ENCODE measurements around the gene TMEM247.

TMEM247 gene

GRCh38 chr2:46505472-46505783 lies 26.1 kb downstream of the TMEM247 start (continued):
- TF ChIP-seq TOX (CRISPR knock-in tag; IDR thresholded peaks at IDR 0.05; ENCODE audit: borderline replicate concordance) (no peak), CSRNP3 (CRISPR knock-in tag; IDR thresholded peaks at IDR 0.05) (no peak), ISL1 (CRISPR knock-in tag; IDR thresholded peaks at IDR 0.05) (no peak), SNAI2 (CRISPR knock-in tag; IDR thresholded peaks at IDR 0.05) (no peak), PPARA (CRISPR knock-in tag; IDR thresholded peaks at IDR 0.05; ENCODE audit: borderline replicate concordance) (no peak)
- TF ChIP-seq, protein P1, sequence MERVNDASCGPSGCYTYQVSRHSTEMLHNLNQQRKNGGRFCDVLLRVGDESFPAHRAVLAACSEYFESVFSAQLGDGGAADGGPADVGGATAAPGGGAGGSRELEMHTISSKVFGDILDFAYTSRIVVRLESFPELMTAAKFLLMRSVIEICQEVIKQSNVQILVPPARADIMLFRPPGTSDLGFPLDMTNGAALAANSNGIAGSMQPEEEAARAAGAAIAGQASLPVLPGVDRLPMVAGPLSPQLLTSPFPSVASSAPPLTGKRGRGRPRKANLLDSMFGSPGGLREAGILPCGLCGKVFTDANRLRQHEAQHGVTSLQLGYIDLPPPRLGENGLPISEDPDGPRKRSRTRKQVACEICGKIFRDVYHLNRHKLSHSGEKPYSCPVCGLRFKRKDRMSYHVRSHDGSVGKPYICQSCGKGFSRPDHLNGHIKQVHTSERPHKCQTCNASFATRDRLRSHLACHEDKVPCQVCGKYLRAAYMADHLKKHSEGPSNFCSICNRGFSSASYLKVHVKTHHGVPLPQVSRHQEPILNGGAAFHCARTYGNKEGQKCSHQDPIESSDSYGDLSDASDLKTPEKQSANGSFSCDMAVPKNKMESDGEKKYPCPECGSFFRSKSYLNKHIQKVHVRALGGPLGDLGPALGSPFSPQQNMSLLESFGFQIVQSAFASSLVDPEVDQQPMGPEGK (CRISPR knock-in tag; IDR thresholded peaks at IDR 0.05; ENCODE audit: borderline replicate concordance): no peak

- TF ChIP-seq TSHZ2 (CRISPR knock-in tag; IDR thresholded peaks at IDR 0.05): no peak
- ATAC-seq: no peak
Observed at GRCh38 chr2:46506131-46506706, 26.9 kb downstream of the TMEM247 start.

DNA sequence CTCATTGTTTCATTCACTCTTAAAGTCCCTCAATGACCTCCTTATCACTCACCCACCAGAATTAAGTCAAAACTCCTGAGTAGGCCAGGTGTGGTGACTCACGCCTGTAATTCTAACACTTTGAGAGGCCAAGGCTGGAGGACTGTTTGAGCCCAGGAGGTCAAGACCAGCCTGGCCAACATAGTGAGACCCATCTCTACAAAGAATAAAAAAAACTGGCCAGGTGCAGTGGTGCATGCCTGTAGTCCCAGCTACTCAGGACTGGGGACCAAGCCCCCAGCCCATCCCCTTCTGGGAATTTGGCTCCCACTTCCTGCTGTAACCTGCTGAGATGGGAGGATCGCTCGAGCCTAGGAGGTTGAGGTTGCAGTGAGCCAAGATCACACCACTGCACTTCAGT lies 28.9 kb downstream of the TMEM247 start:
- TF ChIP-seq RARB (CRISPR knock-in tag; IDR thresholded peaks at IDR 0.05): no peak
- TF ChIP-seq CSRNP3 (CRISPR knock-in tag; IDR thresholded peaks at IDR 0.05): no peak
- no peak for TF ChIP-seq ESRRG (CRISPR knock-in tag; IDR thresholded peaks at IDR 0.05)
- TF ChIP-seq OSR1 (CRISPR knock-in tag; IDR thresholded peaks at IDR 0.05): no peak
- TF ChIP-seq ZFP30 (CRISPR knock-in tag; IDR thresholded peaks at IDR 0.05): no peak
- TF ChIP-seq BACH2 (CRISPR knock-in tag; IDR thresholded peaks at IDR 0.05; ENCODE audit: borderline replicate concordance): no peak
- TF ChIP-seq ZNF70 (CRISPR knock-in tag; IDR thresholded peaks at IDR 0.05): no peak
- TF ChIP-seq, protein P2, sequence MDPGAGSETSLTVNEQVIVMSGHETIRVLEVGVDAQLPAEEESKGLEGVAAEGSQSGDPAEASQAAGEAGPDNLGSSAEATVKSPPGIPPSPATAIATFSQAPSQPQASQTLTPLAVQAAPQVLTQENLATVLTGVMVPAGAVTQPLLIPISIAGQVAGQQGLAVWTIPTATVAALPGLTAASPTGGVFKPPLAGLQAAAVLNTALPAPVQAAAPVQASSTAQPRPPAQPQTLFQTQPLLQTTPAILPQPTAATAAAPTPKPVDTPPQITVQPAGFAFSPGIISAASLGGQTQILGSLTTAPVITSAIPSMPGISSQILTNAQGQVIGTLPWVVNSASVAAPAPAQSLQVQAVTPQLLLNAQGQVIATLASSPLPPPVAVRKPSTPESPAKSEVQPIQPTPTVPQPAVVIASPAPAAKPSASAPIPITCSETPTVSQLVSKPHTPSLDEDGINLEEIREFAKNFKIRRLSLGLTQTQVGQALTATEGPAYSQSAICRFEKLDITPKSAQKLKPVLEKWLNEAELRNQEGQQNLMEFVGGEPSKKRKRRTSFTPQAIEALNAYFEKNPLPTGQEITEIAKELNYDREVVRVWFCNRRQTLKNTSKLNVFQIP (CRISPR knock-in tag; IDR thresholded peaks at IDR 0.05; ENCODE audit: borderline replicate concordance, low read depth): no peak
- no peak for TF ChIP-seq ZNF8 (CRISPR knock-in tag; IDR thresholded peaks at IDR 0.05)
- no peak for TF ChIP-seq TOX (CRISPR knock-in tag; IDR thresholded peaks at IDR 0.05; ENCODE audit: borderline replicate concordance)
- no peak for TF ChIP-seq CREB5 (CRISPR knock-in tag; IDR thresholded peaks at IDR 0.05; ENCODE audit: low read depth)
- no peak for TF ChIP-seq ARNTL (CRISPR knock-in tag; IDR thresholded peaks at IDR 0.05; ENCODE audit: borderline replicate concordance, low read depth)
- no peak for TF ChIP-seq TSHZ2 (CRISPR knock-in tag; IDR thresholded peaks at IDR 0.05)
- no peak for TF ChIP-seq TCF4 (CRISPR knock-in tag; IDR thresholded peaks at IDR 0.05; ENCODE audit: borderline replicate concordance)
- no peak for TF ChIP-seq CSDC2 (CRISPR knock-in tag; IDR thresholded peaks at IDR 0.05)
- TF ChIP-seq, protein P1 (CRISPR knock-in tag; IDR thresholded peaks at IDR 0.05; ENCODE audit: borderline replicate concordance): no peak
- no peak for ATAC-seq
